ENCODE measurements around the gene RPS2.

DNA sequence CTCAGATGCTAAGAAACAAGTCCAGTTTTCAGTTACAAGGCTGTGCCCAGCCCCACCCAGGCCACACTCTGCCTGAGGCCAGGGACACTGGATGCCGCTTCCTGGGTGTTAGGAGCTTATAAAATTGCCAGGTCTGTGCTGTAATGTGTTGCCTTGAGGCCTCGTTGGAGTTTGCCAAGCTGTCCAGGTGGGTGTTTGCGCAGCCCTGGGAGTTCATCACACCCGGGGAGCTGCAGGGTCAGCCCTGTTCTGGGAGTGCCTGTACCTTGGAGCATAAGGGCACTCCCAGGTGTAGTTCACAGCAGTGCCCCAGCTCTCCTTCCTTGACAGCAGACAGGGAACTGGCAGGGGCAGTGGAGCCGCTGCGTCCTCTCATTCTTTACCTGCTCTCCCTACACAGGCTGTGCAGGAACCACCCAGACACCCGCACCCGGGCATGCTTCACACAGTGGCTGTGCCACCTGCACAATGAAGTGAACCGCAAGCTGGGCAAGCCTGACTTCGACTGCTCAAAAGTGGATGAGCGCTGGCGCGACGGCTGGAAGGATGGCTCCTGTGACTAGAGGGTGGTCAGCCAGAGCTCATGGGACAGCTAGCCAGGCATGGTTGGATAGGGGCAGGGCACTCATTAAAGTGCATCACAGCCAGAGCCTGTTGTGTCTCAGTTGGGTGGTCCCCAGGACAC, 21.0 kb upstream of the RPS2 start:
- TF ChIP-seq, protein P1, sequence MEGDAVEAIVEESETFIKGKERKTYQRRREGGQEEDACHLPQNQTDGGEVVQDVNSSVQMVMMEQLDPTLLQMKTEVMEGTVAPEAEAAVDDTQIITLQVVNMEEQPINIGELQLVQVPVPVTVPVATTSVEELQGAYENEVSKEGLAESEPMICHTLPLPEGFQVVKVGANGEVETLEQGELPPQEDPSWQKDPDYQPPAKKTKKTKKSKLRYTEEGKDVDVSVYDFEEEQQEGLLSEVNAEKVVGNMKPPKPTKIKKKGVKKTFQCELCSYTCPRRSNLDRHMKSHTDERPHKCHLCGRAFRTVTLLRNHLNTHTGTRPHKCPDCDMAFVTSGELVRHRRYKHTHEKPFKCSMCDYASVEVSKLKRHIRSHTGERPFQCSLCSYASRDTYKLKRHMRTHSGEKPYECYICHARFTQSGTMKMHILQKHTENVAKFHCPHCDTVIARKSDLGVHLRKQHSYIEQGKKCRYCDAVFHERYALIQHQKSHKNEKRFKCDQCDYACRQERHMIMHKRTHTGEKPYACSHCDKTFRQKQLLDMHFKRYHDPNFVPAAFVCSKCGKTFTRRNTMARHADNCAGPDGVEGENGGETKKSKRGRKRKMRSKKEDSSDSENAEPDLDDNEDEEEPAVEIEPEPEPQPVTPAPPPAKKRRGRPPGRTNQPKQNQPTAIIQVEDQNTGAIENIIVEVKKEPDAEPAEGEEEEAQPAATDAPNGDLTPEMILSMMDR (IDR thresholded peaks at IDR 0.05), result no peak
- no peak for TF ChIP-seq POLR2A (IDR thresholded peaks at IDR 0.05)
